Transverse colon (tissue), 4 donors: ENCODE results near the gene GRK3. TPM values are rescaled to one million over a fixed set of nuclear protein-coding genes. Genes with fewer than 3 reads are reported as not detected.

Experiments
- DNase-seq: peaks from one replicate; pipeline ENCODE4 v3.0.0-alpha.2; 2019
- H3K27ac ChIP-seq, 4 donors: fragments of 200-600 bp; sonication (generic); 2 replicates each; pipeline ENCODE4 v1.5.1; 2016 to 2018; ENCODE audit warnings: inconsistent platforms in 4 of 4
- H3K27me3 ChIP-seq: fragments of 200-600 bp; sonication (generic); 2 replicates; pipeline ENCODE4 v1.5.1; 2017; ENCODE audit warnings: inconsistent platforms
- H3K36me3 ChIP-seq, 4 donors: fragments of 200-600 bp; sonication (generic); 2 replicates each; pipeline ENCODE4 v1.5.1; 2017 to 2019; ENCODE audit warnings: inconsistent platforms in 4 of 4
- H3K4me1 ChIP-seq, 4 donors: fragments of 200-600 bp; sonication (generic); 2 replicates each; pipeline ENCODE4 v1.5.1; 2017 to 2020; ENCODE audit warnings: inconsistent platforms in 4 of 4
- H3K4me3 ChIP-seq, 4 donors: fragments of 200-600 bp; sonication (generic); 1 replicate in 1 of 4; 2 replicates in 3 of 4; pipeline versions ENCODE4 v1.5.1 to v1.6.1; 2017 to 2019; ENCODE audit warnings: inconsistent platforms in 4 of 4
- H3K9me3 ChIP-seq, 2 donors: fragments of 200-600 bp; sonication (generic); 2 replicates each; pipeline ENCODE4 v1.5.1; 2017 to 2019; ENCODE audit warnings: inconsistent platforms in 2 of 2
- EP300 ChIP-seq: sonication (generic); formaldehyde crosslinking; IDR thresholded peaks from one replicate; pipeline ENCODE4 v1.6.1; 2017; ENCODE audit warnings: antibody characterized with exemption, low read depth
- POLR2A ChIP-seq: fragments of 450-650 bp; IDR thresholded peaks from one replicate; pipeline ENCODE4 v1.6.1; 2016; ENCODE audit warnings: antibody characterized with exemption, mild to moderate bottlenecking, moderate library complexity
- POLR2AphosphoS5 ChIP-seq, 3 donors: sonication (generic); formaldehyde crosslinking; IDR thresholded peaks; one replicate each; pipeline ENCODE4 v1.6.1; 2016; ENCODE audit warnings: antibody characterized with exemption in 3 of 3
- WGBS, 2 donors: methylation state at CpG; one replicate each; pipeline ENCODE4 v1.1.5; 2018; ENCODE audit warnings: low coverage in 1 of 2; 5-methylcytosine and 5-hydroxymethylcytosine counted together
- in situ Hi-C, 4 donors: fragments of 200-750 bp; cut with MboI; loops; one replicate each; pipeline versions ENCODE4 v1.15.0 to v1.15.1; 2017; ENCODE audit warnings: low sequenced_read_pairs in 3 of 4, low pct_ligation_motif_present in 1 of 4, low pct_unique_long_range_greater_than_20kb in 1 of 4
- intact Hi-C: fragments of 100-400 bp; cut with DNase I; formaldehyde crosslinking; loops from one replicate; pipeline ENCODE4 v1.15.1; 2023; ENCODE audit warnings: low total_unique reads
- total RNA-seq, 4 donors: library from RNA; depleted of rRNA; stranded (reverse); fragments of >200 nt; gene quantifications; one replicate each; pipeline ENCODE4 v1.1.0, GENCODE V29; 2016
- TF ChIP-seq, protein P1 (sequence below), 5 experiments: fragments of 200-600 bp in 3 of 5; fragments of 450-650 bp in 2 of 5; sonication (generic) in 3 of 5; IDR thresholded peaks; 1 replicate in 2 of 5; 2 replicates in 3 of 5; pipeline ENCODE4 v1.5.1; 2016 to 2017; ENCODE audit warnings: antibody characterized with exemption in 5 of 5, inconsistent platforms in 3 of 5, mild to moderate bottlenecking in 2 of 5, moderate library complexity in 1 of 5

GRK3 gene
- total RNA-seq, 4 donors from 2014 or later = 1.6 to 7.9 (median 4.2) TPM

DNA sequence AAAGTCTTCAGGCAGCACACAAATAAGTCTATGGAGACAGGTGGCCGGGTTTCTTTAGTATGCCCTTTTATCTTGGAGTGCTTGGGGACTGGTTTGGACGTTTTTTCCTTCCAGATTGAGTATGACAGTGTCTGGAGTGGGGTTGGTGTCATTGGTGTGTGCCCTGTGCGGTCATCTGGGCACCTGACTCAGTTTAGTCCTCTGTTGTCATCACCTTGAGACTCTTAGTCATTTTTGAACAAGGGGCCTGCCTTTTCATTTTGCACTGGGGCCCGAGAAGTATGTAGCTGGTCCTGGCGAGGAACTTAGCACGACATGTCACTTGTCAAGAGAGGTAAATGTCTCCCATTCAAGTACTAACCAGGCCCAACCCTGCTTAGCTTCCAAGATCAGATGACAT, 150.3 kb downstream of the GRK3 start:
- TF ChIP-seq POLR2A (no peak), EP300 (no peak), POLR2AphosphoS5 (IDR thresholded peaks at IDR 0.05) (no peak)
- TF ChIP-seq, protein P1, sequence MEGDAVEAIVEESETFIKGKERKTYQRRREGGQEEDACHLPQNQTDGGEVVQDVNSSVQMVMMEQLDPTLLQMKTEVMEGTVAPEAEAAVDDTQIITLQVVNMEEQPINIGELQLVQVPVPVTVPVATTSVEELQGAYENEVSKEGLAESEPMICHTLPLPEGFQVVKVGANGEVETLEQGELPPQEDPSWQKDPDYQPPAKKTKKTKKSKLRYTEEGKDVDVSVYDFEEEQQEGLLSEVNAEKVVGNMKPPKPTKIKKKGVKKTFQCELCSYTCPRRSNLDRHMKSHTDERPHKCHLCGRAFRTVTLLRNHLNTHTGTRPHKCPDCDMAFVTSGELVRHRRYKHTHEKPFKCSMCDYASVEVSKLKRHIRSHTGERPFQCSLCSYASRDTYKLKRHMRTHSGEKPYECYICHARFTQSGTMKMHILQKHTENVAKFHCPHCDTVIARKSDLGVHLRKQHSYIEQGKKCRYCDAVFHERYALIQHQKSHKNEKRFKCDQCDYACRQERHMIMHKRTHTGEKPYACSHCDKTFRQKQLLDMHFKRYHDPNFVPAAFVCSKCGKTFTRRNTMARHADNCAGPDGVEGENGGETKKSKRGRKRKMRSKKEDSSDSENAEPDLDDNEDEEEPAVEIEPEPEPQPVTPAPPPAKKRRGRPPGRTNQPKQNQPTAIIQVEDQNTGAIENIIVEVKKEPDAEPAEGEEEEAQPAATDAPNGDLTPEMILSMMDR (IDR thresholded peaks at IDR 0.05) = no peak
- Histone ChIP-seq H3K27me3 (no peaks in the 10 kb centered on the region), H3K27ac (peak overlapping the region in 1 of 4 donors; percentile 38), H3K4me1 (no peaks in the 10 kb centered on the region), H3K4me3 (no peak overlapping the region), H3K9me3 (no peaks in the 10 kb centered on the region), H3K36me3 (no peaks in the 10 kb centered on the region)
- no peak for DNase-seq
- intact Hi-C loops = loop anchor here (5.0 kb wide), 1 partner anchor 247 kb away; no protein-coding TSS in a partner anchor
- in situ Hi-C loops = no loop called here
- 71 to 75% methylated on average over 1 to 6 of the region's 6 CpGs for WGBS, 2 donors

DNA sequence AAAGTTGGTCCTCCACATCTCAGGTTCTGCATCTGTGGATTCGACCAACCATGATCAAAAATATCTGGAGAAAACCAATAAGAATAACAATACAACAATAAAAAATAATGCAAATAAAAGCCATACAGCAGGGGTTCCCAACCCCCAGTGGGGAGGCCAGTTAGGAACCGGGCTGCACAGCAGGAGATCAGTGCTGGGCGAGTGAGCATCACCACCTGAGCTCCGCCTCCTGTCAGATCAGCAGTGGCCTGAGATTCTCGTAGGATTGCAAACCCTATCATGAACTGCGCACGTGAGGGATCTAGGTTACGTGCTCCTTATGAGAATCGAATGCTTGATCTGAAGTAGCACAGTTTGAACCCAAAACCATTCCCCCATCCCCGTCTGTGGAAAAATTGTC, 152.2 kb downstream of the GRK3 start:
- intact Hi-C loops (no loop called here), in situ Hi-C loops (no loop called here)
- Histone ChIP-seq H3K9me3 (no peaks in the 10 kb centered on the region), H3K27ac (no peak overlapping the region), H3K4me1 (no peaks in the 10 kb centered on the region), H3K4me3 (no peak overlapping the region), H3K36me3 (no peaks in the 10 kb centered on the region), H3K27me3 (no peaks in the 10 kb centered on the region)
- TF ChIP-seq, protein P1 (IDR thresholded peaks at IDR 0.05) = no peak
- TF ChIP-seq POLR2AphosphoS5 (IDR thresholded peaks at IDR 0.05) (no peak), EP300 (no peak), POLR2A (no peak)
- no peak for DNase-seq
- 86 to 94% methylated on average over 10 of the region's 10 CpGs for WGBS, 2 donors

DNA sequence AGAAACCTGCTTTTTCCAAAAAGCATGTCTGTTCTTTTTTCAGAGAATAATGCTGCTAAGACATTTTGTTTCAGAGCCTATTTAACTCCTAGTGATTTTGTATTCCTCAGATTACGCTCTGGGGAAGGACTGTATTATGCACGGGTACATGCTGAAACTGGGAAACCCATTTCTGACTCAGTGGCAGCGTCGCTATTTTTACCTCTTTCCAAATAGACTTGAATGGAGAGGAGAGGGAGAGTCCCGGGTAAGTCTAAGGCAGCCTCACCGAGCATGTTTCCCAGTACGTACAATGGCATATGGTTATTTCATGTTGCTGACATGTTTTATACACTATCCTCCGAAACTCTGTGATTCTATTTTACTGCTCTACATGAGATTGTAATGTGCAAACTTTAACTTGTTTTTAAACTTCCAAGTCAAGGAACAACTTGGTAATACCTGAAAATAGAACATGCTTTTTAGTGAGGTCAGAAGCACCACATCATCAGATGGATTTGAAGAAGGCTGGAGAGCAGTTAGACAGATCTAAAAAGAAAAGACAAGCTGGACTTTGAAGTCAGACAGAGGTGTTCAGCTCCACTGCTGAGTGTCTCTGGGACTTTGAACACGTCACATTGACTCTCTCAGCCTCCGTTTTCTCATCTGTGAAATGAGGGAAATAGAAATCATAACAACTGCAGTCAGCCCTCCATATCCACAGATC, 153.8 kb downstream of the GRK3 start:
- no peaks in the 10 kb centered on the region for H3K27me3 ChIP-seq
- no peaks in the 10 kb centered on the region for H3K36me3 ChIP-seq
- 86 to 91% methylated on average over 10 of the region's 10 CpGs for WGBS, 2 donors
- in situ Hi-C loops (no loop called here), intact Hi-C loops (no loop called here)
- no peak overlapping the region for H3K4me3 ChIP-seq
- H3K27ac ChIP-seq = no peak overlapping the region
- no peaks in the 10 kb centered on the region for H3K9me3 ChIP-seq
- DNase-seq = no peak
- TF ChIP-seq POLR2AphosphoS5 (IDR thresholded peaks at IDR 0.05) (no peak), POLR2A (no peak), EP300 (no peak)
- TF ChIP-seq, protein P1 (IDR thresholded peaks at IDR 0.05) = no peak
- no peaks in the 10 kb centered on the region for H3K4me1 ChIP-seq

DNA sequence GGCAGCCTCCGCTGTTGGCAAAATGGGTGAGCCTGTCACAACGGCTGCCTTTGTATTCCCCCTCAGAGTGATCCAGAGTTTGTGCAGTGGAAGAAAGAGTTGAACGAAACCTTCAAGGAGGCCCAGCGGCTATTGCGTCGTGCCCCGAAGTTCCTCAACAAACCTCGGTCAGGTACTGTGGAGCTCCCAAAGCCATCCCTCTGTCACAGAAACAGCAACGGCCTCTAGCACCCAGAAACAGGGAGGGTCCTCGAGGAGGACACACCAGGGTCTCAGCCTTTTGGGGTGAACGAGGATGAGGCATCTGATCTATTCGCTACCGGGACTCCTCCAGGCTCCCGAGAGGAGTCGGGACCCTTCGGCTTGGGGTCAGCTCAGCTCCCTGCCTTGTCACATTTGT, 157.7 kb downstream of the GRK3 start:
- intact Hi-C loops (no loop called here), in situ Hi-C loops (no loop called here)
- no peak for DNase-seq
- H3K27ac ChIP-seq = no peak overlapping the region
- no peaks in the 10 kb centered on the region for H3K36me3 ChIP-seq
- WGBS, 2 donors = 95 to 100% methylated on average over 4 to 16 of the region's 16 CpGs
- TF ChIP-seq POLR2AphosphoS5 (IDR thresholded peaks at IDR 0.05) (no peak), EP300 (no peak), POLR2A (no peak)
- TF ChIP-seq, protein P1 (IDR thresholded peaks at IDR 0.05) = no peak
- H3K9me3 ChIP-seq = no peaks in the 10 kb centered on the region
- H3K4me3 ChIP-seq = no peak overlapping the region
- no peaks in the 10 kb centered on the region for H3K27me3 ChIP-seq
- no peaks in the 10 kb centered on the region for H3K4me1 ChIP-seq
